GM23338 (cell line): ENCODE measurements around the gene ZNF687. TPM values are rescaled to one million over a fixed set of nuclear protein-coding genes. Genes with fewer than 3 reads are reported as not detected.

ENCODE experiments used
- ATAC-seq: fragments of 200-7000 bp; cut with Tn5 transposase; 3 replicates; pipeline ENCODE4 v1.9.1; 2020
- DNase-seq: peaks from one replicate; pipeline ENCODE4 v3.0.0-alpha.2; 2015; ENCODE audit warnings: low spot score
- H2AFZ ChIP-seq: fragments of 200-600 bp; sonication (generic); 2 replicates; pipeline ENCODE4 v1.8.0; 2016; ENCODE audit warnings: antibody characterized with exemption, mild to moderate bottlenecking, moderate library complexity
- H3F3A ChIP-seq: fragments of 200-600 bp; sonication (generic); replicated peaks from 2 replicates; pipeline ENCODE4 v1.8.0; 2017; ENCODE audit warnings: antibody characterized with exemption, mixed run types, low read depth
- H3K27ac ChIP-seq: fragments of 200-600 bp; sonication (generic); 2 replicates; pipeline ENCODE4 v1.6.1; 2016; ENCODE audit warnings: low read depth
- H3K27me3 ChIP-seq: fragments of 200-600 bp; sonication (generic); 2 replicates; pipeline ENCODE4 v1.8.0; 2016; ENCODE audit warnings: mild to moderate bottlenecking, mixed run types, moderate library complexity; ENCODE audit not compliant: insufficient read depth
- H3K36me3 ChIP-seq: fragments of 200-600 bp; sonication (generic); 2 replicates; pipeline ENCODE4 v1.8.0; 2016; ENCODE audit warnings: mild to moderate bottlenecking; ENCODE audit not compliant: insufficient read depth
- H3K4me1 ChIP-seq: fragments of 200-600 bp; sonication (generic); 2 replicates; pipeline ENCODE4 v1.8.0; 2016; ENCODE audit warnings: mild to moderate bottlenecking, moderate library complexity; ENCODE audit not compliant: insufficient read depth
- H3K4me2 ChIP-seq: fragments of 200-600 bp; sonication (generic); 2 replicates; pipeline ENCODE4 v1.7.1; 2017; ENCODE audit warnings: mixed run types
- H3K4me3 ChIP-seq: fragments of 200-600 bp; sonication (generic); 2 replicates; pipeline ENCODE4 v1.6.1; 2016; ENCODE audit warnings: mixed run types
- H3K79me2 ChIP-seq: fragments of 200-600 bp; sonication (generic); replicated peaks from 2 replicates; pipeline ENCODE4 v1.8.0; 2017; ENCODE audit warnings: mild to moderate bottlenecking; ENCODE audit not compliant: insufficient read depth
- H3K9me2 ChIP-seq: fragments of 200-600 bp; sonication (generic); 2 replicates; pipeline ENCODE4 v1.8.0; 2017; ENCODE audit not compliant: insufficient read depth
- H4K20me1 ChIP-seq: fragments of 200-600 bp; sonication (generic); replicated peaks from 2 replicates; pipeline ENCODE4 v1.8.0; 2017; ENCODE audit warnings: mild to moderate bottlenecking; ENCODE audit not compliant: insufficient read depth
- H3K27ac Mint-ChIP-seq: 2 replicates; pipeline ENCODE4 v1.8.0; 2020; ENCODE audit warnings: inconsistent platforms, mild to moderate bottlenecking, moderate library complexity, mixed read lengths
- H3K27me3 Mint-ChIP-seq: 3 replicates; pipeline ENCODE4 v1.8.0; 2022; ENCODE audit warnings: low read depth, mild to moderate bottlenecking, moderate library complexity, mixed read lengths, inconsistent platforms; ENCODE audit not compliant: insufficient read depth, poor library complexity
- H3K36me3 Mint-ChIP-seq: 3 replicates; pipeline ENCODE4 v1.8.0; 2021; ENCODE audit warnings: low read depth, mild to moderate bottlenecking, inconsistent platforms, moderate library complexity, mixed read lengths
- H3K4me1 Mint-ChIP-seq: 3 replicates; pipeline ENCODE4 v1.8.0; 2020; ENCODE audit warnings: mild to moderate bottlenecking, inconsistent platforms, mixed read lengths
- H3K4me3 Mint-ChIP-seq: 3 replicates; pipeline ENCODE4 v1.8.0; 2021; ENCODE audit warnings: moderate library complexity, mild to moderate bottlenecking, inconsistent platforms, mixed read lengths
- H3K9me3 Mint-ChIP-seq: 3 replicates; pipeline ENCODE4 v1.8.0; 2020; ENCODE audit warnings: moderate library complexity, mild to moderate bottlenecking, inconsistent platforms, mixed read lengths
- CREB1 ChIP-seq: fragments of 250-450 bp; sonication (Bioruptor Pico); IDR thresholded peaks from 2 replicates; pipeline ENCODE4 v1.5.0; 2020; ENCODE audit warnings: low read depth, mild to moderate bottlenecking, moderate library complexity
- ETS1 ChIP-seq: IDR thresholded peaks from 2 replicates; pipeline ENCODE4 v1.6.1; 2016; ENCODE audit warnings: antibody characterized with exemption
- EZH2 ChIP-seq: fragments of 200-600 bp; sonication (generic); IDR thresholded peaks from one replicate; pipeline ENCODE4 v1.8.0; 2017; ENCODE audit warnings: antibody characterized with exemption, mild to moderate bottlenecking, low read depth; ENCODE audit not compliant: unreplicated experiment
- EZH2phosphoT487 ChIP-seq: fragments of 200-600 bp; sonication (generic); IDR thresholded peaks from one replicate; pipeline ENCODE4 v1.8.1; 2018; ENCODE audit warnings: antibody characterized with exemption; ENCODE audit not compliant: unreplicated experiment
- JUNB ChIP-seq: IDR thresholded peaks from one replicate; pipeline ENCODE4 v1.6.1; 2016; ENCODE audit warnings: antibody characterized with exemption; ENCODE audit not compliant: unreplicated experiment
- NANOG ChIP-seq: IDR thresholded peaks from 2 replicates; pipeline ENCODE4 v1.6.1; 2016; ENCODE audit warnings: antibody characterized with exemption, borderline replicate concordance
- REST ChIP-seq: IDR thresholded peaks from one replicate; pipeline ENCODE4 v1.6.1; 2018; ENCODE audit warnings: antibody characterized with exemption; ENCODE audit not compliant: unreplicated experiment
- STAT1 ChIP-seq: IDR thresholded peaks from one replicate; pipeline ENCODE4 v1.6.1; 2016; ENCODE audit warnings: antibody characterized with exemption; ENCODE audit not compliant: unreplicated experiment
- ZNF114 ChIP-seq: fragments of 250-450 bp; sonication (Bioruptor Pico); IDR thresholded peaks from 2 replicates; pipeline ENCODE4 v1.5.0; 2020; ENCODE audit warnings: mild to moderate bottlenecking, moderate library complexity
- ZNF462 ChIP-seq: fragments of 250-450 bp; sonication (Bioruptor Pico); IDR thresholded peaks from 2 replicates; pipeline ENCODE4 v1.5.0; 2020; ENCODE audit warnings: mild to moderate bottlenecking, moderate library complexity
- polyA plus RNA-seq: library from polyadenylated mRNA; unstranded; fragments of >200 nt; fragmentation: Nextera tagmentation; extraction: Ambion mirVana; gene quantifications from 2 replicates; pipeline ENCODE4 v1.2.1, GENCODE V29; 2016
- total RNA-seq: library from RNA; depleted of rRNA; stranded (reverse); fragments of >200 nt; shearing (Covaris generic); gene quantifications from 2 replicates; pipeline ENCODE4 v1.2.3, GENCODE V29; 2014

The ZNF687 gene
- total and polyA plus RNA-seq, 2 experiments from 2014 or later: 7.7 to 63.9 TPM

- Histone ChIP-seq H3K9me2 (peaks cover 10% of the 10 kb centered on the region; the same call in 1 of the 2 replicates), H3K4me3 (no peak overlapping the region), H3K36me3 (peaks cover 13% of the 10 kb centered on the region; the same call in 1 of the 2 replicates), H2AFZ (no peak overlapping the region), H3K27me3 (no peaks in the 10 kb centered on the region), H3K27ac (no peak overlapping the region), H3K79me2 (peaks cover 27% of the 10 kb centered on the region), H3F3A (0 out of 2 replicates have a peak, but pooled peaks cover 10% of the 10 kb centered on the region), H3K4me1 (peaks cover 15% of the 10 kb centered on the region; the same call in 1 of the 2 replicates), H3K4me2 (no peak overlapping the region), H4K20me1 (peaks cover 14% of the 10 kb centered on the region; the same call in 1 of the 2 replicates)
- Mint-ChIP-seq H3K27me3 (peaks cover 18% of the 10 kb centered on the region), H3K27ac (no peak overlapping the region), H3K9me3 (no peaks in the 10 kb centered on the region; the same call in 2 of the 3 replicates), H3K4me3 (no peak overlapping the region; the same call in 2 of the 3 replicates), H3K4me1 (peaks cover 33% of the 10 kb centered on the region), H3K36me3 (peaks cover 83% of the 10 kb centered on the region)
- TF ChIP-seq ZNF114: no peak
- no peak for TF ChIP-seq EZH2
- TF ChIP-seq ETS1: no peak
- no peak for TF ChIP-seq EZH2phosphoT487
- no peak for TF ChIP-seq REST
- no peak for TF ChIP-seq JUNB
- no peak for TF ChIP-seq CREB1
- TF ChIP-seq NANOG: no peak
- TF ChIP-seq STAT1: no peak
- TF ChIP-seq ZNF462 (CRISPR knock-in tag): no peak
- ATAC-seq (no peak), DNase-seq (no peak)
Observed at GRCh38 chr1:151288502-151288901, 6.4 kb downstream of the ZNF687 start.
